ENCODE measurements around the gene TMTC1.

DNA sequence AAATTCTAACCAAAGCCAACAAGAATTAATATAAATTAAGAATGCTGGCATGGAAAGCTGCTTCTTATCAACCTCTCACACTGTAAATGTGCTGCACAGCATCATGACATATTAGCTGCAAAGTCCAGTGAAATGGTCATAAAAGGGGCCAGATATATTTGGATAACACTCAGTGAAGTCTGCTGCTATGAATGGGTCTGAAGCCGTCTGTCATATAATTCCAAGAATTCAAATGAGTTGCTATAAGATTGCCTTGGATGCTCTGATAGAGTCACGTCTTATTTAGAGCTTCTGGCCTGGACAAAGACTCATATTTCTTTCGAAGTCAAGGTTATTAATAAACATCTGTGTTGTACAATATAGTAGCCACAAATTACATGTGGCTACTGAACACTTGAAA, 231.9 kb downstream of the TMTC1 start:
- TF ChIP-seq CTCF (conservative IDR thresholded peaks at IDR 0.05 in 1 of 2, IDR thresholded peaks at IDR 0.05 in 1 of 2; ENCODE audit: low read depth in 1 of 2, low read length in 2 of 2), result no peak
- TF ChIP-seq EZH2 (IDR thresholded peaks at IDR 0.05; ENCODE audit: low read length, missing control alignments), result no peak
